EL (cell line): ENCODE data around the gene GPR62.
"Not testable (repeated sequence)": the region's sequence is repeated elsewhere in the genome, so short reads cannot be mapped to it uniquely, and the experiment has no call there.

Source experiments
- DNase-seq: peaks from one replicate; pipeline ENCODE4 v3.0.0-alpha.2; 2016

Gene GPR62

GRCh38 chr3:51955175-51955892 is at the start of gene GPR62:
Gene GPR62 (plus strand): TSS chr3:51955381. CDS start chr3:51955653, 272 bp downstream.
- no peak for DNase-seq

GRCh38 chr3:51908026-51908425 is 47.2 kb upstream of the GPR62 start:
- no peak for DNase-seq

- DNase-seq = no peak
Observed at GRCh38 chr3:51916418-51916817, 38.8 kb upstream of the GPR62 start.

- no peak for DNase-seq
Observed at GRCh38 chr3:51921081-51921578, 34.1 kb upstream of the GPR62 start.

GRCh38 chr3:51927061-51927977 is 27.9 kb upstream of the GPR62 start:
- DNase-seq = no peak

- no peak for DNase-seq
Observed at GRCh38 chr3:51928438-51928837, 26.7 kb upstream of the GPR62 start.

- not testable (repeated sequence) for DNase-seq
Observed at GRCh38 chr3:51928981-51929380, 26.2 kb upstream of the GPR62 start.

- DNase-seq = no peak
Observed at GRCh38 chr3:51929420-51930003, 25.7 kb upstream of the GPR62 start.

- DNase-seq = no peak
Observed at GRCh38 chr3:51930439-51930838, 24.7 kb upstream of the GPR62 start.

- DNase-seq = no peak
Observed at GRCh38 chr3:51931756-51932155, 23.4 kb upstream of the GPR62 start.

- DNase-seq = no peak
Observed at GRCh38 chr3:51932471-51933370, 22.5 kb upstream of the GPR62 start.

- no peak for DNase-seq
Observed at GRCh38 chr3:51933471-51934138, 21.6 kb upstream of the GPR62 start.

- no peak for DNase-seq
Observed at GRCh38 chr3:51934139-51934850, 20.9 kb upstream of the GPR62 start.

- no peak for DNase-seq
Observed at GRCh38 chr3:51934991-51935885, 19.9 kb upstream of the GPR62 start.

GRCh38 chr3:51935886-51936755 is 19.1 kb upstream of the GPR62 start:
- no peak for DNase-seq

- peak; percentile 14 for DNase-seq
Observed at GRCh38 chr3:51937014-51937413, 18.2 kb upstream of the GPR62 start.

GRCh38 chr3:51937611-51938450 is 17.4 kb upstream of the GPR62 start:
- no peak for DNase-seq
